H9 (cell line): Measurements from ENCODE around the gene ANGPTL4. TPM values are rescaled to one million over a fixed set of nuclear protein-coding genes. Genes with fewer than 3 reads are reported as not detected.

ENCODE experiments used
- DNase-seq: peaks from one replicate; pipeline ENCODE4 v3.0.0-alpha.2; 2017
- H2AFZ ChIP-seq: one replicate; pipeline ENCODE4 v1.6.1; 2013; ENCODE audit warnings: mild to moderate bottlenecking, low read length, control low read depth, moderate library complexity
- H2AK5ac ChIP-seq: 2 replicates; pipeline ENCODE4 v1.6.1; 2013; ENCODE audit warnings: low read length, control low read depth, mixed read lengths; ENCODE audit not compliant: insufficient read length
- H2BK120ac ChIP-seq: one replicate; pipeline ENCODE4 v1.6.1; 2013; ENCODE audit warnings: low read depth, mild to moderate bottlenecking, low read length, control low read depth, inconsistent platforms; ENCODE audit not compliant: poor library complexity, severe bottlenecking
- H2BK12ac ChIP-seq: 2 replicates; pipeline ENCODE4 v1.6.1; 2013; ENCODE audit warnings: low read length, control low read depth, mixed read lengths, low read depth; ENCODE audit not compliant: insufficient read length
- H2BK15ac ChIP-seq: 2 replicates; pipeline ENCODE4 v1.6.1; 2013; ENCODE audit warnings: low read depth, low read length, control low read depth
- H2BK20ac ChIP-seq: one replicate; pipeline ENCODE4 v1.6.1; 2013; ENCODE audit warnings: low read depth, mild to moderate bottlenecking, low read length, control low read depth, inconsistent platforms; ENCODE audit not compliant: poor library complexity, severe bottlenecking
- H2BK5ac ChIP-seq: 2 replicates; pipeline ENCODE4 v1.6.1; 2013; ENCODE audit warnings: low read length, control low read depth, mixed read lengths; ENCODE audit not compliant: insufficient read length
- H3K14ac ChIP-seq: 2 replicates; pipeline ENCODE4 v1.6.1; 2013; ENCODE audit warnings: low read length, control low read depth; ENCODE audit not compliant: insufficient read depth
- H3K18ac ChIP-seq: 2 replicates; pipeline ENCODE4 v1.6.1; 2013; ENCODE audit warnings: low read depth, mild to moderate bottlenecking, mixed read lengths, low read length, control low read depth; ENCODE audit not compliant: insufficient read length
- H3K23ac ChIP-seq: 2 replicates; pipeline ENCODE4 v1.6.1; 2013; ENCODE audit warnings: low read length, control low read depth, mixed read lengths, low read depth; ENCODE audit not compliant: insufficient read length
- H3K23me2 ChIP-seq: 2 replicates; pipeline ENCODE4 v1.6.1; 2013; ENCODE audit warnings: low read depth, mild to moderate bottlenecking, mixed read lengths, low read length, control low read depth; ENCODE audit not compliant: insufficient read length, poor library complexity, severe bottlenecking
- H3K27ac ChIP-seq: 2 replicates; pipeline ENCODE4 v1.5.1; 2013; ENCODE audit warnings: low read length, control low read depth, mixed read lengths, low read depth; ENCODE audit not compliant: insufficient read length
- H3K27me3 ChIP-seq: 2 replicates; pipeline ENCODE4 v1.6.1; 2013; ENCODE audit warnings: low read length, control low read depth, inconsistent platforms; ENCODE audit not compliant: insufficient read depth
- H3K4ac ChIP-seq: 2 replicates; pipeline ENCODE4 v1.6.1; 2013; ENCODE audit warnings: low read depth, mild to moderate bottlenecking, control low read depth, inconsistent platforms, low read length, moderate library complexity
- H3K4me1 ChIP-seq: 2 replicates; pipeline ENCODE4 v1.6.1; 2013; ENCODE audit warnings: low read length, control low read depth, inconsistent platforms; ENCODE audit not compliant: insufficient read depth
- H3K4me2 ChIP-seq: 2 replicates; pipeline ENCODE4 v1.6.1; 2013; ENCODE audit warnings: low read length, control low read depth, mixed read lengths; ENCODE audit not compliant: insufficient read length, insufficient read depth
- H3K56ac ChIP-seq: 2 replicates; pipeline ENCODE4 v1.6.1; 2013; ENCODE audit warnings: low read depth, mild to moderate bottlenecking, mixed read lengths, low read length, control low read depth; ENCODE audit not compliant: insufficient read length
- H3K79me1 ChIP-seq: 2 replicates; pipeline ENCODE4 v1.6.1; 2013; ENCODE audit warnings: low read depth, mild to moderate bottlenecking, moderate library complexity, low read length, control low read depth, inconsistent platforms; ENCODE audit not compliant: insufficient read depth, poor library complexity, severe bottlenecking
- H3K79me2 ChIP-seq: 2 replicates; pipeline ENCODE4 v1.6.1; 2013; ENCODE audit warnings: low read length, control low read depth, inconsistent platforms; ENCODE audit not compliant: insufficient read depth
- H3K9ac ChIP-seq: 2 replicates; pipeline ENCODE4 v1.6.1; 2013; ENCODE audit warnings: low read length, control low read depth, mixed read lengths; ENCODE audit not compliant: insufficient read length; ENCODE audit errors: extremely low read depth
- H3K9me3 ChIP-seq: one replicate; pipeline ENCODE4 v1.6.1; 2013; ENCODE audit warnings: low read depth, low read length, inconsistent platforms; ENCODE audit not compliant: control insufficient read depth
- H3T11ph ChIP-seq: one replicate; pipeline ENCODE4 v1.6.1; 2013; ENCODE audit warnings: mild to moderate bottlenecking, low read length, control low read depth, inconsistent platforms
- H4K20me1 ChIP-seq: one replicate; pipeline ENCODE4 v1.6.1; 2013; ENCODE audit not compliant: control insufficient read depth, insufficient read length, insufficient read depth
- H4K5ac ChIP-seq: 2 replicates; pipeline ENCODE4 v1.6.1; 2013; ENCODE audit warnings: low read depth, mild to moderate bottlenecking, mixed read lengths, low read length, control low read depth; ENCODE audit not compliant: insufficient read length
- H4K8ac ChIP-seq: replicated peaks from 2 replicates; pipeline ENCODE4 v1.6.1; 2013; ENCODE audit warnings: low read length, control low read depth, mixed read lengths, low read depth; ENCODE audit not compliant: insufficient read length
- H4K91ac ChIP-seq: 2 replicates; pipeline ENCODE4 v1.6.1; 2013; ENCODE audit warnings: low read depth, mild to moderate bottlenecking, moderate library complexity, mixed read lengths, low read length, control low read depth; ENCODE audit not compliant: insufficient read length
- H3K27ac Mint-ChIP-seq, 3 experiments: 2 replicates in 2 of 3; 3 replicates in 1 of 3; pipeline ENCODE4 v1.8.0; 2020 to 2021; ENCODE audit warnings: mixed read lengths in 3 of 3, mild to moderate bottlenecking in 1 of 3, moderate library complexity in 1 of 3
- H3K27me3 Mint-ChIP-seq: 2 replicates; pipeline ENCODE4 v1.8.0; 2021; ENCODE audit warnings: low read depth, mild to moderate bottlenecking, moderate library complexity, mixed read lengths
- H3K36me3 Mint-ChIP-seq, 3 experiments: 2 replicates in 2 of 3; 3 replicates in 1 of 3; pipeline ENCODE4 v1.8.0; 2020 to 2021; ENCODE audit warnings: low read depth in 3 of 3, mixed read lengths in 3 of 3; ENCODE audit not compliant: insufficient read depth in 1 of 3
- H3K4me1 Mint-ChIP-seq, 2 experiments: 2 replicates each; pipeline ENCODE4 v1.8.0; 2020; ENCODE audit warnings: mixed read lengths in 2 of 2
- H3K4me3 Mint-ChIP-seq, 2 experiments: 2 replicates in 1 of 2; 3 replicates in 1 of 2; pipeline ENCODE4 v1.8.0; 2020 to 2021; ENCODE audit warnings: mild to moderate bottlenecking in 2 of 2, mixed read lengths in 2 of 2, moderate library complexity in 1 of 2
- H3K9me3 Mint-ChIP-seq, 2 experiments: 2 replicates in 1 of 2; 3 replicates in 1 of 2; pipeline ENCODE4 v1.8.0; 2020; ENCODE audit warnings: mild to moderate bottlenecking in 2 of 2, mixed read lengths in 2 of 2, moderate library complexity in 1 of 2
- WGBS: extraction: QIAGEN DNeasy Blood & Tissue Kit; methylation state at CpG from one replicate; pipeline ENCODE4 v1.1.7; 2013; ENCODE audit warnings: missing lambda C conversion rate, low lambda C conversion rate, mixed read lengths; ENCODE audit not compliant: insufficient read length; ENCODE audit errors: extremely low coverage; 5-methylcytosine and 5-hydroxymethylcytosine counted together
- total RNA-seq: library from RNA; stranded (reverse); gene quantifications from 2 replicates; pipeline ENCODE4 v1.2.1, GENCODE V29; 2021
- TF ChIP-seq, protein P1 (sequence below): fragments of 200-600 bp; sonication (generic); conservative IDR thresholded peaks from 3 replicates; pipeline ENCODE4 v1.8.0; 2021; ENCODE audit warnings: antibody characterized with exemption, mild to moderate bottlenecking

ANGPTL4 gene
- total RNA-seq, 1 experiment from 2014 or later, result 1.9 TPM

DNA sequence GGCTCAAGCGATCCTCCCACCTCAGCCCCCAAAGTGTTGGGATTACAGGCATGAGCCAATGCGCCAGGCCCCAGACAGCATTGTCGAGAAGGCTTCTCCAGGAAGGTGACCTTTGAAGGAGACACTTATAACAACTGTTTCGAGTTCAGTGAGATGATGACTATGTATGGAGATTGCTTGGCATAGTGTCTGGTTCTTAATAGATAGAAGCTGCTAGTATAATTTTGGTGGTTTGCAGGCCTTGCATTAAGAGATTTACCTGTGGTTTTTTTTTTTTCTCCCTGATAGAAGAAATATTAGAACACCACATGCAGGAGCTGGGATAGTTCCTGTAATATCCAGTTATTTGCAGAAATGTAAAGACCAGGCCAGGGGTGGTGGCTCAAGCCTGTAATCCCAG is 52.8 kb downstream of the ANGPTL4 start:
- no peak overlapping the region for H2BK15ac ChIP-seq
- Mint-ChIP-seq H3K27me3 (no peaks in the 10 kb centered on the region), H3K27ac (peak overlapping the region in 1 of 3 experiments; percentile 70; a peak in 1 of 7 replicates), H3K9me3 (no peaks in the 10 kb centered on the region), H3K4me1 (peaks cover 6 to 8% of the 10 kb centered on the region in 2 experiments), H3K36me3 (peaks cover 0 to 3% (median 0%) of the 10 kb centered on the region in 3 experiments; a peak in 1 of 7 replicates), H3K4me3 (no peak overlapping the region)
- H3K79me2 ChIP-seq, result no peaks in the 10 kb centered on the region
- H4K5ac ChIP-seq, result no peak overlapping the region
- WGBS, result no CpG with 5 or more reads among the region's 4 CpGs
- no peak overlapping the region for H2BK120ac ChIP-seq
- no peaks in the 10 kb centered on the region for H3K4me1 ChIP-seq
- no peaks in the 10 kb centered on the region for H3K27me3 ChIP-seq
- H3K9ac ChIP-seq, result no peak overlapping the region
- H3K14ac ChIP-seq, result no peak overlapping the region
- H3K56ac ChIP-seq, result no peak overlapping the region
- H2BK12ac ChIP-seq, result no peak overlapping the region
- H2AFZ ChIP-seq, result no peak overlapping the region
- no peaks in the 10 kb centered on the region for H3K9me3 ChIP-seq
- H3K27ac ChIP-seq, result no peak overlapping the region
- H3T11ph ChIP-seq, result no peak overlapping the region
- H4K91ac ChIP-seq, result no peak overlapping the region
- H3K18ac ChIP-seq, result no peak overlapping the region
- DNase-seq, result no peak
- no peak overlapping the region for H2AK5ac ChIP-seq
- no peaks in the 10 kb centered on the region for H4K20me1 ChIP-seq
- TF ChIP-seq, protein P1, sequence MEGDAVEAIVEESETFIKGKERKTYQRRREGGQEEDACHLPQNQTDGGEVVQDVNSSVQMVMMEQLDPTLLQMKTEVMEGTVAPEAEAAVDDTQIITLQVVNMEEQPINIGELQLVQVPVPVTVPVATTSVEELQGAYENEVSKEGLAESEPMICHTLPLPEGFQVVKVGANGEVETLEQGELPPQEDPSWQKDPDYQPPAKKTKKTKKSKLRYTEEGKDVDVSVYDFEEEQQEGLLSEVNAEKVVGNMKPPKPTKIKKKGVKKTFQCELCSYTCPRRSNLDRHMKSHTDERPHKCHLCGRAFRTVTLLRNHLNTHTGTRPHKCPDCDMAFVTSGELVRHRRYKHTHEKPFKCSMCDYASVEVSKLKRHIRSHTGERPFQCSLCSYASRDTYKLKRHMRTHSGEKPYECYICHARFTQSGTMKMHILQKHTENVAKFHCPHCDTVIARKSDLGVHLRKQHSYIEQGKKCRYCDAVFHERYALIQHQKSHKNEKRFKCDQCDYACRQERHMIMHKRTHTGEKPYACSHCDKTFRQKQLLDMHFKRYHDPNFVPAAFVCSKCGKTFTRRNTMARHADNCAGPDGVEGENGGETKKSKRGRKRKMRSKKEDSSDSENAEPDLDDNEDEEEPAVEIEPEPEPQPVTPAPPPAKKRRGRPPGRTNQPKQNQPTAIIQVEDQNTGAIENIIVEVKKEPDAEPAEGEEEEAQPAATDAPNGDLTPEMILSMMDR, result no peak
- no peak overlapping the region for H3K4ac ChIP-seq
- H3K23me2 ChIP-seq, result peaks cover 5% of the 10 kb centered on the region
- no peak overlapping the region for H3K4me2 ChIP-seq
- no peak overlapping the region for H4K8ac ChIP-seq
- H3K79me1 ChIP-seq, result no peaks in the 10 kb centered on the region
- H2BK20ac ChIP-seq, result no peak overlapping the region
- H3K23ac ChIP-seq, result no peak overlapping the region
- H2BK5ac ChIP-seq, result no peak overlapping the region
